H7 (cell line): ENCODE measurements around the gene CLEC9A. TPM values are rescaled to one million over a fixed set of nuclear protein-coding genes. Genes with fewer than 3 reads are reported as not detected.
A peak's percentile ranks its signal among the peaks of the same experiment; 100 is the strongest.

Experiments used
- DNase-seq: peaks from one replicate; pipeline ENCODE4 v3.0.0; 2012
- H3K27me3 ChIP-seq: 2 replicates; pipeline ENCODE4 v1.6.0; 2011; ENCODE audit warnings: mild to moderate bottlenecking, low read length; ENCODE audit not compliant: control insufficient read depth, insufficient read depth
- H3K36me3 ChIP-seq: replicated peaks from 2 replicates; pipeline ENCODE4 v1.5.1; 2011; ENCODE audit warnings: low read length; ENCODE audit not compliant: control insufficient read depth, insufficient read depth
- H3K4me3 ChIP-seq: 2 replicates; pipeline ENCODE4 v1.5.1; 2011; ENCODE audit warnings: low read depth, mild to moderate bottlenecking, control low read depth, low read length, moderate library complexity; ENCODE audit not compliant: insufficient read depth
- total RNA-seq: library from RNA; depleted of rRNA; stranded (reverse); fragments of >200 nt; shearing (Covaris generic); gene quantifications from 2 replicates; pipeline ENCODE4 v1.2.3, GENCODE V29; 2014

CLEC9A gene
- total RNA-seq, 1 experiment from 2014 or later: not detected

GRCh38 chr12:10075451-10075850 is 45.0 kb downstream of the CLEC9A start:
- DNase-seq: no peak
- H3K36me3 ChIP-seq: no peaks in the 10 kb centered on the region
- no peak overlapping the region for H3K4me3 ChIP-seq
- no peaks in the 10 kb centered on the region for H3K27me3 ChIP-seq

- H3K36me3 ChIP-seq: no peaks in the 10 kb centered on the region
Measured at GRCh38 chr12:10082117-10082874, 51.8 kb downstream of the CLEC9A start.

GRCh38 chr12:10084733-10085132 is 54.3 kb downstream of the CLEC9A start:
- Histone ChIP-seq H3K36me3 (no peaks in the 10 kb centered on the region), H3K4me3 (no peak overlapping the region), H3K27me3 (no peaks in the 10 kb centered on the region)
- no peak for DNase-seq

More at GRCh38 chr12:10082117-10082874, 51.8 kb downstream of the CLEC9A start:
- H3K4me3 ChIP-seq: no peak overlapping the region
- H3K27me3 ChIP-seq: no peaks in the 10 kb centered on the region
- DNase-seq: no peak

- H3K4me3 ChIP-seq: no peak overlapping the region
- H3K27me3 ChIP-seq: no peaks in the 10 kb centered on the region
- DNase-seq: no peak
- no peaks in the 10 kb centered on the region for H3K36me3 ChIP-seq
Measured at GRCh38 chr12:10086387-10086786, 55.9 kb downstream of the CLEC9A start.

- DNase-seq: no peak
- no peaks in the 10 kb centered on the region for H3K27me3 ChIP-seq
- H3K4me3 ChIP-seq: no peak overlapping the region
- no peaks in the 10 kb centered on the region for H3K36me3 ChIP-seq
Measured at GRCh38 chr12:10088031-10088430, 57.5 kb downstream of the CLEC9A start.

- Histone ChIP-seq H3K27me3 (no peaks in the 10 kb centered on the region), H3K36me3 (no peaks in the 10 kb centered on the region), H3K4me3 (no peak overlapping the region)
- peak; percentile 16 for DNase-seq
Measured at GRCh38 chr12:10088955-10089900, 58.7 kb downstream of the CLEC9A start.

- Histone ChIP-seq H3K27me3 (no peaks in the 10 kb centered on the region), H3K4me3 (no peak overlapping the region), H3K36me3 (no peaks in the 10 kb centered on the region)
- DNase-seq: no peak
Measured at GRCh38 chr12:10094646-10095395, 64.3 kb downstream of the CLEC9A start.

- DNase-seq: no peak
- Histone ChIP-seq H3K36me3 (no peaks in the 10 kb centered on the region), H3K4me3 (no peak overlapping the region), H3K27me3 (no peaks in the 10 kb centered on the region)
Measured at GRCh38 chr12:10095971-10096370, 65.5 kb downstream of the CLEC9A start.

- no peaks in the 10 kb centered on the region for H3K36me3 ChIP-seq
- no peak overlapping the region for H3K4me3 ChIP-seq
- no peaks in the 10 kb centered on the region for H3K27me3 ChIP-seq
- no peak for DNase-seq
Measured at GRCh38 chr12:10097521-10097920, 67.0 kb downstream of the CLEC9A start.

- Histone ChIP-seq H3K27me3 (no peaks in the 10 kb centered on the region), H3K4me3 (no peak within 1 kb of the TSS), H3K36me3 (no peaks in the 10 kb centered on the region)
- DNase-seq: peak; percentile 20
Measured at GRCh38 chr12:10098791-10099190, 68.3 kb downstream of the CLEC9A start, which contains the start of gene CLEC1A. Gene CLEC1A (minus strand): TSS chr12:10098985. CDS start chr12:10098922, 63 bp downstream.

- DNase-seq: no peak
Measured at GRCh38 chr12:10101042-10101579, 70.6 kb downstream of the CLEC9A start.

GRCh38 chr12:10101648-10102220 is 71.3 kb downstream of the CLEC9A start:
- H3K36me3 ChIP-seq: no peaks in the 10 kb centered on the region
- H3K4me3 ChIP-seq: no peak overlapping the region
- no peaks in the 10 kb centered on the region for H3K27me3 ChIP-seq
- no peak for DNase-seq

More at GRCh38 chr12:10101042-10101579, 70.6 kb downstream of the CLEC9A start:
- Histone ChIP-seq H3K36me3 (no peaks in the 10 kb centered on the region), H3K4me3 (no peak overlapping the region), H3K27me3 (no peaks in the 10 kb centered on the region)

GRCh38 chr12:10102322-10102721 is 71.8 kb downstream of the CLEC9A start:
- no peak for DNase-seq
- Histone ChIP-seq H3K36me3 (no peaks in the 10 kb centered on the region), H3K4me3 (no peak overlapping the region), H3K27me3 (no peaks in the 10 kb centered on the region)
